Right lobe of liver (tissue), 6 donors: ENCODE data around the gene IRF8. TPM values are rescaled to one million over a fixed set of nuclear protein-coding genes. Genes with fewer than 3 reads are reported as not detected.
"Not testable (repeated sequence)": the region's sequence is repeated elsewhere in the genome, so short reads cannot be mapped to it uniquely, and the experiment has no call there.

Experiments
- ATAC-seq, 4 donors: fragments of 200-7000 bp; cut with Tn5 transposase; one replicate each; pipeline ENCODE4 v1.9.1; 2020; ENCODE audit warnings: mild to moderate bottlenecking in 4 of 4, moderate library complexity in 4 of 4
- DNase-seq, 3 donors: peaks; one replicate each; pipeline ENCODE4 v3.0.0-alpha.2; 2020
- H3K27ac ChIP-seq, 3 donors: fragments of 200-600 bp; one replicate each; pipeline ENCODE4 v1.8.0; 2022
- H3K27me3 ChIP-seq, 2 donors: fragments of 200-600 bp; one replicate each; pipeline ENCODE4 v1.8.0; 2022
- H3K36me3 ChIP-seq, 4 donors: fragments of 200-600 bp; sonication (generic) in 1 of 4; one replicate each; pipeline versions ENCODE4 v1.5.1 to v1.8.0; 2017 to 2022; ENCODE audit warnings: control low read depth in 1 of 4
- H3K4me1 ChIP-seq, 4 donors: fragments of 200-600 bp; sonication (generic) in 1 of 4; one replicate each; pipeline versions ENCODE4 v1.5.1 to v1.8.0; 2017 to 2022; ENCODE audit warnings: control low read depth in 1 of 4
- H3K4me3 ChIP-seq, 3 donors: fragments of 200-600 bp; one replicate each; pipeline ENCODE4 v1.8.0; 2022
- H3K9me3 ChIP-seq, 4 donors: fragments of 200-600 bp; sonication (generic) in 1 of 4; one replicate each; pipeline versions ENCODE4 v1.5.1 to v1.8.0; 2017 to 2022; ENCODE audit warnings: control low read depth in 1 of 4
- CTCF ChIP-seq, 4 donors: fragments of 200-600 bp in 3 of 4; fragments of 450-650 bp in 1 of 4; IDR thresholded peaks; one replicate each; pipeline versions ENCODE4 v1.5.1 to v1.8.0; 2016 to 2022; ENCODE audit warnings: antibody characterized with exemption in 4 of 4, mild to moderate bottlenecking in 2 of 4
- POLR2A ChIP-seq: fragments of 450-650 bp; IDR thresholded peaks from one replicate; pipeline ENCODE4 v1.6.1; 2017; ENCODE audit warnings: antibody characterized with exemption, mild to moderate bottlenecking
- WGBS: methylation state at CpG from one replicate; pipeline ENCODE4 v1.1.6; 2018; ENCODE audit warnings: low coverage, low lambda C conversion rate; ENCODE audit not compliant: insufficient coverage; ENCODE audit errors: missing lambda C conversion rate; 5-methylcytosine and 5-hydroxymethylcytosine counted together
- intact Hi-C, 2 donors: fragments of 100-400 bp; cut with DNase I; formaldehyde crosslinking; loops; one replicate each; pipeline versions ENCODE4 v1.11.2 to v1.14.1; 2022
- total RNA-seq, 6 experiments: library from RNA; depleted of rRNA in 2 of 6; stranded (reverse); fragments of >200 nt in 2 of 6; fragmentation: NEBNext Ultra II Directional in 3 of 6; extraction: Animal tissue kit (Norgen Biotek cat#: 25700) in 3 of 6; gene quantifications; one replicate each; pipeline versions ENCODE4 v1.1.0 to v1.2.4, GENCODE V29; 2016 to 2023
- donor health status: DM: no; HTN: yes; CAD: no.
- donor health status: DM: no; HTN: no; CAD: no.
- donor health status: DM: no; HTN: no; CAD: no.
- donor health status: DM: no; HTN: yes; CAD: no.
- donor health status: DM: no; HTN: yes; CAD: no.

IRF8 gene
- total RNA-seq, 6 experiments from 2014 or later: 4.8 to 19.6 (median 14.6) TPM

DNA sequence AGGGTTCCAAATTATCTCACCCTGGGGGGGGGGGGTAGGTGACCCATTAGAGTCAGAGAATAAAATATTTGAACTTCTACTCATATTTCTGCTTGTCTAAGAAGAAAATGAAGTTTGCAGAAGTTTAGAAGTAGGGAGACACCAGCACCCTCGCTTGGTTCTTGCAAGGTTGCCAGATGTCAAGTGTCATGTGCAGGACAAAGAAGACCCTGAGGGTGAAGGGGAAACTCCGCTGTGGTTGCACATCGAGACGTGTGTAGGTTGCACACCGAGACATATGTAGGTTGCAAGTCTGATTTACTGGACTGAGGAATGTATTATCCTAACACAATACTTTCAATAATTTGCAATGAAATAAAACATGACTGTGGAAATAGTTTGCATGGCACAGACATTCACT, 42.4 kb upstream of the IRF8 start:
- 62% methylated on average over 5 of the region's 5 CpGs for WGBS

DNA sequence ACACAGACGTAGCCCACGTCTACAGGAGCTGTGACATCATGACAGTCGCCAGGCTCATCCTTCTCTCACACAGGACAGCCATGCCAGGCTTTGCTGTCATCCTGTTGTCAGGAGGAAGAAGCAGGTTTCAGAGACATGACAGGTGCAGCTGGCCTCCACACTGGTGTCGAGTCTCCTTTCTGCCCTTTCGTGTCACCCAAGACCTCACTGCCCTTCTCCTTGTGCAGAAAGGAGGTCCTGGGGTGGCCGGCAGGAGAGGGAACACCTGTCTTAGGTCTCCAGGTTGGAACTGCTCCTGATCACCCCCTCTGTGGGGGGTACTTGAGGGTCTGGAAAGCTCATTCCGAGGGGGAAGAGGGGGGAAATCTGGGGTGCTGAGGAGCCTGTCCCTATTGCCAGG, 41.6 kb upstream of the IRF8 start:
- no peak overlapping the region for H3K4me3 ChIP-seq
- WGBS: 90% methylated on average over 3 of the region's 7 CpGs
- no peaks in the 10 kb centered on the region for H3K36me3 ChIP-seq
- H3K4me1 ChIP-seq: no peaks in the 10 kb centered on the region
- DNase-seq (no peak), ATAC-seq (no peak)
- H3K27ac ChIP-seq: no peak overlapping the region
- intact Hi-C loops: no loop called here
- no peaks in the 10 kb centered on the region for H3K27me3 ChIP-seq
- H3K9me3 ChIP-seq: no peaks in the 10 kb centered on the region
- TF ChIP-seq CTCF (IDR thresholded peaks at IDR 0.05): no peak
- TF ChIP-seq POLR2A: no peak

More for the DNA sequence above, 42.4 kb upstream of the IRF8 start:
- Histone ChIP-seq H3K27me3 (no peaks in the 10 kb centered on the region), H3K36me3 (no peaks in the 10 kb centered on the region), H3K4me1 (peaks cover 0 to 4% (median 2%) of the 10 kb centered on the region in 4 donors), H3K4me3 (no peak overlapping the region), H3K27ac (no peak overlapping the region), H3K9me3 (no peaks in the 10 kb centered on the region)
- no peak for DNase-seq
- ATAC-seq: no peak
- TF ChIP-seq CTCF (IDR thresholded peaks at IDR 0.05) (no peak), POLR2A (no peak)
- intact Hi-C loops: no loop called here

DNA sequence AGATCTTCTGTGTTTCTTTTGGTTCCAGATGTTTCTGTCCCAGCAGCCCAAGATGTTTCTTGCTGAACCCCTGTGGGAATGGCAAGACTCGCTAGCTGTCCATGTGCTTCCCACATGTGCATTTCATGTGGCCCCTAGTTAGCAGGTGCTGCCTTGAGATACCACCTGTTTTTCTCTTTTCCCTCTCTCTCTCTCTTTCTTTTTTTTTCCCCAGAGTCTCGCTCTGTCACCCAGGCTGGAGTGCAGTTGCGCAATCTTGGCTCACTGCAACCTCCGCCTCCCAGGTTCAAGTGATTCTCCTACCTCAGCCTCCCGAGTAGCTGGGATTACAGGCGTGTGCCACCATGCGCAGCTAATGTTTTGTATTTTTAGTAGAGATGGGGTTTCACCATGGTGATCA, 40.4 kb upstream of the IRF8 start:
- H3K4me3 ChIP-seq, DNase-seq, ATAC-seq, H3K4me1 ChIP-seq, H3K9me3 ChIP-seq, intact Hi-C loops, H3K27ac ChIP-seq, H3K27me3 ChIP-seq, H3K36me3 ChIP-seq: not testable (repeated sequence)
- 50% methylated on average over 4 of the region's 7 CpGs for WGBS

- TF ChIP-seq POLR2A (no peak), CTCF (IDR thresholded peaks at IDR 0.05) (no peak)
- Histone ChIP-seq H3K4me1 (no peaks in the 10 kb centered on the region), H3K4me3 (no peak overlapping the region), H3K36me3 (no peaks in the 10 kb centered on the region), H3K27me3 (no peaks in the 10 kb centered on the region), H3K27ac (no peak overlapping the region), H3K9me3 (no peaks in the 10 kb centered on the region)
- DNase-seq (no peak), ATAC-seq (no peak)
- 76% methylated on average over 14 of the region's 16 CpGs for WGBS
- intact Hi-C loops: no loop called here
Measured at GRCh38 chr16:85858984-85859817, 39.8 kb upstream of the IRF8 start.

DNA sequence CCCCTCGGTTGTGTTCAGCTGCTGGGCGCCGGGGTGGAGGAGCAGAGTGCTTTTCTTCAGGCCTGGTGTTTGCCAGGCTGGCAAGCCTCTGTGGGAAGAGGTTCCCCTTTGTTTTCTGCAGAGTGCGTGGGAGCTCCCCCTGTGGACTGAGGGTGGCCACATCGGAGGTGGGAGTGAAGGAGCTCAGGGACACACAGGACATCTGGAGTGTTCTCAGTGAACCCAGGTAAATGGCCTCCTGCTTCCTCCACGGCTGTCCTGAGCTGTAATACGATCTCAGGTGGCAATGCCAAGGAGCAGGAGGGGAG, 39.2 kb upstream of the IRF8 start:
- no peak for DNase-seq
- WGBS: 38% methylated on average over 2 of the region's 7 CpGs
- Histone ChIP-seq H3K27ac (no peak overlapping the region), H3K27me3 (no peaks in the 10 kb centered on the region), H3K4me1 (no peaks in the 10 kb centered on the region), H3K36me3 (no peaks in the 10 kb centered on the region), H3K4me3 (no peak overlapping the region), H3K9me3 (no peaks in the 10 kb centered on the region)
- intact Hi-C loops: no loop called here
- TF ChIP-seq CTCF (IDR thresholded peaks at IDR 0.05): no peak
- TF ChIP-seq POLR2A: no peak
- no peak for ATAC-seq
